GM12878 (cell line): ENCODE results near the gene LCLAT1. TPM values are rescaled to one million over a fixed set of nuclear protein-coding genes. Genes with fewer than 3 reads are reported as not detected.

ENCODE experiments used
- ATAC-seq: fragments of 200-7000 bp; cut with Tn5 transposase; 3 replicates; pipeline ENCODE4 v1.9.1; 2020; ENCODE audit warnings: mild to moderate bottlenecking, moderate library complexity
- BruUV-seq: library from RNA; stranded (reverse); fragments of 400-500 nt; replicated peaks from 2 replicates; lab custom pipeline; 2021; lab: Mats Ljungman, UMichigan
- CTCF ChIA-PET: fragments of 300-600 bp; sonication (Branson Sonifier 250); formaldehyde crosslinking; extraction: SDS; loops from one replicate; lab custom pipeline; 2021; ENCODE audit warnings: inconsistent platforms; lab: Yijun Ruan, JAX
- POLR2A ChIA-PET: fragments of 350-600 bp; formaldehyde crosslinking; extraction: SDS; loops from one replicate; lab custom pipeline; 2021; ENCODE audit warnings: inconsistent platforms; lab: Charles Lee
- RAD21 ChIA-PET: fragments of 300-600 bp; sonication (Branson Sonifier 250); formaldehyde crosslinking; loops from one replicate; lab custom pipeline; 2023; ENCODE audit warnings: antibody characterized with exemption; ENCODE audit not compliant: unreplicated experiment; lab: Charles Lee
- SMC1A ChIA-PET: fragments of 300-600 bp; sonication (Branson Sonifier 250); formaldehyde crosslinking; loops from one replicate; lab custom pipeline; 2023; ENCODE audit not compliant: unreplicated experiment, uncharacterized antibody; lab: Charles Lee
- DNase-seq: peaks from one replicate; pipeline ENCODE4 v3.0.0-alpha.2; 2011; ENCODE audit warnings: low read depth, low spot score
- FAIRE-seq: peaks from 3 replicates; lab custom pipeline; 2011; peaks lifted over from hg19 to GRCh38; lab: Jason Lieb, UNC
- H2AFZ ChIP-seq: 2 replicates; pipeline ENCODE4 v1.6.0; 2011; ENCODE audit warnings: low read depth, low read length, control low read depth; ENCODE audit not compliant: control insufficient read depth
- H3K27ac ChIP-seq: 2 replicates; pipeline ENCODE4 v1.5.1; 2011; ENCODE audit warnings: control low read depth; ENCODE audit not compliant: control insufficient read depth, insufficient read depth
- H3K27me3 ChIP-seq, 2 experiments: replicated peaks in 1 of 2; 2 replicates each; pipeline versions ENCODE4 v1.6.0 to v1.6.1; 2011; ENCODE audit warnings: low read length in 1 of 2; ENCODE audit not compliant: control insufficient read depth in 2 of 2, insufficient read depth in 2 of 2
- H3K36me3 ChIP-seq, 2 experiments: 2 replicates each; pipeline ENCODE4 v1.5.1; 2011; ENCODE audit warnings: low read length in 1 of 2; ENCODE audit not compliant: control insufficient read depth in 2 of 2, insufficient read depth in 2 of 2
- H3K4me1 ChIP-seq: 2 replicates; pipeline ENCODE4 v1.6.1; 2011; ENCODE audit warnings: mild to moderate bottlenecking, low read length, moderate library complexity, mixed read lengths; ENCODE audit not compliant: control insufficient read depth, insufficient read depth
- H3K4me2 ChIP-seq: 2 replicates; pipeline ENCODE4 v1.6.0; 2011; ENCODE audit warnings: control low read depth; ENCODE audit not compliant: control insufficient read depth, insufficient read depth
- H3K4me3 ChIP-seq: fragments of 200-600 bp; sonication (generic); 2 replicates; pipeline ENCODE4 v1.5.1; 2016
- H3K79me2 ChIP-seq: 2 replicates; pipeline ENCODE4 v1.6.0; 2011; ENCODE audit warnings: low read length; ENCODE audit not compliant: control insufficient read depth, insufficient read depth
- H3K9ac ChIP-seq: 2 replicates; pipeline ENCODE4 v1.8.0; 2011; ENCODE audit warnings: low read length, control low read depth, mixed read lengths; ENCODE audit not compliant: control insufficient read depth, insufficient read depth
- H3K9me3 ChIP-seq: replicated peaks from 3 replicates; pipeline ENCODE4 v1.5.1; 2011; ENCODE audit warnings: mild to moderate bottlenecking, low read length; ENCODE audit not compliant: control insufficient read depth, insufficient read depth
- H4K20me1 ChIP-seq: 2 replicates; pipeline ENCODE4 v1.6.0; 2011; ENCODE audit not compliant: control insufficient read depth, insufficient read depth
- BMI1 ChIP-seq: fragments of 450-650 bp; IDR thresholded peaks from 2 replicates; pipeline ENCODE4 v1.6.1; 2016; ENCODE audit warnings: mild to moderate bottlenecking, moderate library complexity, borderline replicate concordance
- E4F1 ChIP-seq: fragments of 450-650 bp; IDR thresholded peaks from 2 replicates; pipeline ENCODE4 v1.6.1; 2018; ENCODE audit warnings: borderline replicate concordance, mild to moderate bottlenecking; ENCODE audit not compliant: partially characterized antibody
- FOXK2 ChIP-seq: fragments of 450-650 bp; IDR thresholded peaks from 2 replicates; pipeline ENCODE4 v1.6.1; 2017; ENCODE audit warnings: mild to moderate bottlenecking, moderate library complexity
- HCFC1 ChIP-seq: fragments of 150-350 bp; IDR thresholded peaks from 2 replicates; pipeline ENCODE4 v1.6.1; 2014; ENCODE audit warnings: low read length
- KAT2A ChIP-seq: conservative IDR thresholded peaks from 2 replicates; pipeline ENCODE4 v1.6.1; 2011; ENCODE audit warnings: low read depth, low read length; ENCODE audit not compliant: control insufficient read depth
- MEF2B ChIP-seq: fragments of 450-650 bp; IDR thresholded peaks from 2 replicates; pipeline ENCODE4 v1.6.1; 2018; ENCODE audit warnings: mild to moderate bottlenecking, moderate library complexity; ENCODE audit not compliant: partially characterized antibody, poor library complexity, severe bottlenecking
- NRF1 ChIP-seq: conservative IDR thresholded peaks from 2 replicates; pipeline ENCODE4 v1.6.1; 2011; ENCODE audit warnings: mild to moderate bottlenecking, low read depth, low read length, improper control_type of control experiment
- STAT3 ChIP-seq: IDR thresholded peaks from 2 replicates; pipeline ENCODE4 v1.6.1; 2011; ENCODE audit warnings: low read depth, low read length, improper control_type of control experiment
- SUPT20H ChIP-seq: IDR thresholded peaks from 2 replicates; pipeline ENCODE4 v1.6.1; 2011; ENCODE audit warnings: low read depth, mild to moderate bottlenecking, low read length, moderate library complexity, borderline replicate concordance; ENCODE audit not compliant: control insufficient read depth
- TARDBP ChIP-seq: IDR thresholded peaks from 2 replicates; pipeline ENCODE4 v1.6.1; 2016; ENCODE audit warnings: borderline replicate concordance
- TCF7 ChIP-seq: IDR thresholded peaks from 2 replicates; pipeline ENCODE4 v1.6.1; 2014; ENCODE audit warnings: antibody characterized with exemption, borderline replicate concordance
- USF2 ChIP-seq: IDR thresholded peaks from 2 replicates; pipeline ENCODE4 v1.6.1; 2011; ENCODE audit warnings: low read depth, low read length, improper control_type of control experiment, borderline replicate concordance
- ZNF217 ChIP-seq: fragments of 450-650 bp; IDR thresholded peaks from 2 replicates; pipeline ENCODE4 v1.6.1; 2017; ENCODE audit warnings: antibody characterized with exemption, mild to moderate bottlenecking
- ZSCAN29 ChIP-seq: fragments of 450-650 bp; IDR thresholded peaks from 2 replicates; pipeline ENCODE4 v1.6.1; 2017; ENCODE audit warnings: mild to moderate bottlenecking, moderate library complexity
- WGBS: methylation state at CpG from one replicate; pipeline ENCODE4 v1.1.6; 2016; ENCODE audit warnings: low lambda C conversion rate; ENCODE audit not compliant: insufficient replicate concordance, insufficient coverage; ENCODE audit errors: missing lambda C conversion rate; 5-methylcytosine and 5-hydroxymethylcytosine counted together
- in situ Hi-C: fragments of 300-500 bp; cut with MboI; formaldehyde crosslinking; loops from 9 replicates; pipeline ENCODE4 v1.14.3; 2018; ENCODE audit warnings: mixed read lengths
- intact Hi-C: fragments of 100-400 bp; cut with micrococcal nuclease; formaldehyde crosslinking; loops from one replicate; pipeline ENCODE4 v1.14.2; 2022; ENCODE audit not compliant: unreplicated experiment
- polyA plus RNA-seq, 11 experiments: library from polyadenylated mRNA; depleted of rRNA in 4 of 11; unstranded in 6 of 11; stranded (reverse) in 5 of 11; fragments of >200 nt; fragmentation: Nextera tagmentation in 4 of 11; fragmentation: Illumina TruSeq in 1 of 11; extraction: Ambion mirVana in 4 of 11; extraction: Trizol in 1 of 11; gene quantifications; 1 replicate in 1 of 11; 2 replicates in 10 of 11; pipeline versions ENCODE4 v1.2.1 to v1.2.3, GENCODE V29; 2011 to 2016; ENCODE audit warnings: inconsistent platforms in 2 of 11, missing spikeins in 2 of 11, low read depth in 1 of 11
- total RNA-seq, 4 experiments: library from RNA; depleted of rRNA in 3 of 4; stranded (reverse); fragments of >200 nt in 3 of 4; fragmentation: Illumina TruSeq in 1 of 4; extraction: Trizol in 1 of 4; gene quantifications; 2 replicates each; pipeline versions ENCODE4 v1.2.1 to v1.2.3, GENCODE V29; 2013 to 2021

LCLAT1 gene
- total and polyA plus RNA-seq, 10 of the 15 experiments (the other 5 are each of a cell fraction or from before 2014, with no cell fraction given), result 8.1 to 33.0 (median 15.9) TPM

GRCh38 chr2:30443081-30443480, 4.0 kb upstream of the LCLAT1 start:
- Histone ChIP-seq H3K4me2 (no peak overlapping the region), H3K36me3 (no peaks in the 10 kb centered on the region), H3K4me1 (no peaks in the 10 kb centered on the region; the same call in 1 of the 2 replicates), H3K79me2 (peaks cover 13% of the 10 kb centered on the region), H4K20me1 (no peaks in the 10 kb centered on the region), H3K9ac (no peak overlapping the region), H3K27me3 (no peaks in the 10 kb centered on the region), H3K27ac (no peak overlapping the region), H3K4me3 (no peak overlapping the region), H2AFZ (no peak overlapping the region), H3K9me3 (no peaks in the 10 kb centered on the region)
- RAD21 ChIA-PET, result no interaction called here
- intact Hi-C loops, result no loop called here
- CTCF ChIA-PET, result no interaction called here
- DNase-seq, result no peak
- POLR2A ChIA-PET, result no interaction called here
- in situ Hi-C loops, result no loop called here
- ATAC-seq, result no peak
- SMC1A ChIA-PET, result no interaction called here
- no peak for FAIRE-seq
- BruUV-seq, result no TSS peak
- no peak for TF ChIP-seq FOXK2
- no peak for TF ChIP-seq TARDBP
- TF ChIP-seq STAT3, result no peak
- TF ChIP-seq SUPT20H, result no peak
- no peak for TF ChIP-seq ZSCAN29
- no peak for TF ChIP-seq ZNF217

- intact Hi-C loops (no loop called here), in situ Hi-C loops (no loop called here)
- no peak for ATAC-seq
- Histone ChIP-seq H3K36me3 (no peaks in the 10 kb centered on the region), H3K4me2 (no peak overlapping the region), H4K20me1 (no peaks in the 10 kb centered on the region), H3K27ac (no peak overlapping the region), H3K27me3 (no peaks in the 10 kb centered on the region), H3K79me2 (peaks cover 25% of the 10 kb centered on the region), H3K4me1 (no peaks in the 10 kb centered on the region; the same call in 1 of the 2 replicates), H2AFZ (no peak overlapping the region), H3K4me3 (no peak overlapping the region), H3K9me3 (no peaks in the 10 kb centered on the region), H3K9ac (no peak overlapping the region)
- no TSS peak for BruUV-seq
- 65% methylated on average over 3 of the region's 3 CpGs for WGBS
- ChIA-PET POLR2A (interaction anchor here (0.8 kb wide), 2 partner anchors 23 to 44 kb away, joined by 3 read pairs; no protein-coding TSS in a partner anchor), SMC1A (interaction anchor here (1.6 to 4.2 kb wide), 2 partner anchors 110 to 267 kb away, joined by 3 to 26 read pairs; no protein-coding TSS in a partner anchor), RAD21 (no interaction called here), CTCF (interaction anchor here (0.8 to 1.4 kb wide), 2 partner anchors 236 to 280 kb away, joined by 3 to 4 read pairs; no protein-coding TSS in a partner anchor)
- DNase-seq, result no peak
- FAIRE-seq, result no peak
- no peak for TF ChIP-seq HCFC1
- no peak for TF ChIP-seq E4F1
- TF ChIP-seq USF2, result no peak
- TF ChIP-seq NRF1, result no peak
- no peak for TF ChIP-seq KAT2A
- no peak for TF ChIP-seq MEF2B
- TF ChIP-seq TCF7, result no peak
- no peak for TF ChIP-seq BMI1
These were observed 2.8 kb upstream of the LCLAT1 start for GRCh38 chr2:30444273-30444672.
